A549 (cell line): ENCODE measurements around the gene DCLK1.

Experiments used
- CHD4 ChIP-seq: fragments of 200-600 bp; sonication (generic); IDR thresholded peaks from 2 replicates; pipeline ENCODE4 v1.6.1; 2016; ENCODE audit warnings: antibody characterized with exemption, mild to moderate bottlenecking, borderline replicate concordance
- EP300 ChIP-seq, 2 experiments: fragments of >200 bp; sonication (Bioruptor Twin); formaldehyde crosslinking; IDR thresholded peaks; 2 replicates in 1 of 2; 3 replicates in 1 of 2; pipeline ENCODE4 v1.6.1; 2016 to 2017
- ESRRA ChIP-seq: fragments of 150-350 bp; IDR thresholded peaks from 2 replicates; pipeline ENCODE4 v1.6.1; 2014; ENCODE audit warnings: mild to moderate bottlenecking, low read length, borderline replicate concordance
- HOXA7 ChIP-seq: fragments of 250-450 bp; sonication (Bioruptor Pico); IDR thresholded peaks from 2 replicates; pipeline ENCODE4 v1.5.0; 2020; ENCODE audit warnings: mild to moderate bottlenecking, moderate library complexity
- KDM5A ChIP-seq: fragments of 200-600 bp; sonication (generic); IDR thresholded peaks from 2 replicates; pipeline ENCODE4 v1.6.1; 2016; ENCODE audit warnings: antibody characterized with exemption, mild to moderate bottlenecking
- MYC ChIP-seq: IDR thresholded peaks from 2 replicates; pipeline ENCODE4 v1.6.1; 2012; ENCODE audit warnings: mild to moderate bottlenecking, inconsistent platforms, low read length, improper control_type of control experiment, borderline replicate concordance
- RAD21 ChIP-seq, 2 experiments: fragments of >200 bp in 1 of 2; sonication (Bioruptor Twin) in 1 of 2; formaldehyde crosslinking in 1 of 2; IDR thresholded peaks in 1 of 2; conservative IDR thresholded peaks in 1 of 2; 2 replicates in 1 of 2; 3 replicates in 1 of 2; pipeline ENCODE4 v1.6.1; 2012 to 2018; ENCODE audit warnings: inconsistent platforms in 1 of 2
- SMC3 ChIP-seq: fragments of >200 bp; sonication (Bioruptor Twin); formaldehyde crosslinking; IDR thresholded peaks from 3 replicates; pipeline ENCODE4 v1.6.1; 2018; ENCODE audit warnings: inconsistent platforms
- TF ChIP-seq, protein P1 (sequence below): fragments of >200 bp; sonication (Bioruptor Twin); formaldehyde crosslinking; IDR thresholded peaks from 3 replicates; pipeline ENCODE4 v1.5.1; 2016
- TF ChIP-seq, protein P2 (sequence below): fragments of 200-600 bp; sonication (generic); IDR thresholded peaks from 2 replicates; pipeline ENCODE4 v1.6.1; 2016; ENCODE audit warnings: antibody characterized with exemption, mild to moderate bottlenecking, moderate library complexity
- TF ChIP-seq, protein P3 (sequence below): fragments of 250-450 bp; sonication (Bioruptor Pico); IDR thresholded peaks from 2 replicates; pipeline ENCODE4 v1.5.0; 2021; ENCODE audit warnings: mild to moderate bottlenecking, moderate library complexity, borderline replicate concordance
- TF ChIP-seq, protein P4 (sequence below): IDR thresholded peaks from 2 replicates; pipeline ENCODE4 v1.6.1; 2012; ENCODE audit warnings: low read depth, borderline replicate concordance

DNA sequence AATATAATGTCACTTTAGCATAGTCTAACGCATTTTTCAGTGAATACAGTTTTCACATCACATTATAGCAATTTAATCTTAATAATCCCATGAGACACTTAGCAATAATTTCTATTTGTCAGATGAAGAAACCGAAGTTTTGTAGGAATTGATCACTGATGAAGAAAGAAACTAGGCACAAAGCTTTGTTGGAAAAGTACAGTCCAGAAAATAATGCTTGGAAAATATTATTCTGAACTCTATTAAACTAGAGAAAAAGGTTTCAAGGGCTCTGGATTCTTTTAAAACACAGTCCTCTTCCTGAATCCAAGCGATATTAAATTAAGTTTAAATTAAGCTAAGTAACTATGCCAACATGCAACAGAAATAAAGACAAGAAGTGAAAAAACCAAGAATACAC is 62.2 kb downstream of the DCLK1 start:
- TF ChIP-seq SMC3 (no peak), EP300 (IDR thresholded peaks at IDR 0.05) (no peak), ESRRA (no peak), HOXA7 (CRISPR knock-in tag) (no peak), RAD21 (conservative IDR thresholded peaks at IDR 0.05 in 1 of 2, IDR thresholded peaks at IDR 0.05 in 1 of 2) (no peak), MYC (no peak), KDM5A (no peak), CHD4 (no peak)
- TF ChIP-seq, protein P1, sequence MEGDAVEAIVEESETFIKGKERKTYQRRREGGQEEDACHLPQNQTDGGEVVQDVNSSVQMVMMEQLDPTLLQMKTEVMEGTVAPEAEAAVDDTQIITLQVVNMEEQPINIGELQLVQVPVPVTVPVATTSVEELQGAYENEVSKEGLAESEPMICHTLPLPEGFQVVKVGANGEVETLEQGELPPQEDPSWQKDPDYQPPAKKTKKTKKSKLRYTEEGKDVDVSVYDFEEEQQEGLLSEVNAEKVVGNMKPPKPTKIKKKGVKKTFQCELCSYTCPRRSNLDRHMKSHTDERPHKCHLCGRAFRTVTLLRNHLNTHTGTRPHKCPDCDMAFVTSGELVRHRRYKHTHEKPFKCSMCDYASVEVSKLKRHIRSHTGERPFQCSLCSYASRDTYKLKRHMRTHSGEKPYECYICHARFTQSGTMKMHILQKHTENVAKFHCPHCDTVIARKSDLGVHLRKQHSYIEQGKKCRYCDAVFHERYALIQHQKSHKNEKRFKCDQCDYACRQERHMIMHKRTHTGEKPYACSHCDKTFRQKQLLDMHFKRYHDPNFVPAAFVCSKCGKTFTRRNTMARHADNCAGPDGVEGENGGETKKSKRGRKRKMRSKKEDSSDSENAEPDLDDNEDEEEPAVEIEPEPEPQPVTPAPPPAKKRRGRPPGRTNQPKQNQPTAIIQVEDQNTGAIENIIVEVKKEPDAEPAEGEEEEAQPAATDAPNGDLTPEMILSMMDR: no peak
- TF ChIP-seq, protein P2, sequence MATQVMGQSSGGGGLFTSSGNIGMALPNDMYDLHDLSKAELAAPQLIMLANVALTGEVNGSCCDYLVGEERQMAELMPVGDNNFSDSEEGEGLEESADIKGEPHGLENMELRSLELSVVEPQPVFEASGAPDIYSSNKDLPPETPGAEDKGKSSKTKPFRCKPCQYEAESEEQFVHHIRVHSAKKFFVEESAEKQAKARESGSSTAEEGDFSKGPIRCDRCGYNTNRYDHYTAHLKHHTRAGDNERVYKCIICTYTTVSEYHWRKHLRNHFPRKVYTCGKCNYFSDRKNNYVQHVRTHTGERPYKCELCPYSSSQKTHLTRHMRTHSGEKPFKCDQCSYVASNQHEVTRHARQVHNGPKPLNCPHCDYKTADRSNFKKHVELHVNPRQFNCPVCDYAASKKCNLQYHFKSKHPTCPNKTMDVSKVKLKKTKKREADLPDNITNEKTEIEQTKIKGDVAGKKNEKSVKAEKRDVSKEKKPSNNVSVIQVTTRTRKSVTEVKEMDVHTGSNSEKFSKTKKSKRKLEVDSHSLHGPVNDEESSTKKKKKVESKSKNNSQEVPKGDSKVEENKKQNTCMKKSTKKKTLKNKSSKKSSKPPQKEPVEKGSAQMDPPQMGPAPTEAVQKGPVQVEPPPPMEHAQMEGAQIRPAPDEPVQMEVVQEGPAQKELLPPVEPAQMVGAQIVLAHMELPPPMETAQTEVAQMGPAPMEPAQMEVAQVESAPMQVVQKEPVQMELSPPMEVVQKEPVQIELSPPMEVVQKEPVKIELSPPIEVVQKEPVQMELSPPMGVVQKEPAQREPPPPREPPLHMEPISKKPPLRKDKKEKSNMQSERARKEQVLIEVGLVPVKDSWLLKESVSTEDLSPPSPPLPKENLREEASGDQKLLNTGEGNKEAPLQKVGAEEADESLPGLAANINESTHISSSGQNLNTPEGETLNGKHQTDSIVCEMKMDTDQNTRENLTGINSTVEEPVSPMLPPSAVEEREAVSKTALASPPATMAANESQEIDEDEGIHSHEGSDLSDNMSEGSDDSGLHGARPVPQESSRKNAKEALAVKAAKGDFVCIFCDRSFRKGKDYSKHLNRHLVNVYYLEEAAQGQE: no peak
- TF ChIP-seq, protein P3, sequence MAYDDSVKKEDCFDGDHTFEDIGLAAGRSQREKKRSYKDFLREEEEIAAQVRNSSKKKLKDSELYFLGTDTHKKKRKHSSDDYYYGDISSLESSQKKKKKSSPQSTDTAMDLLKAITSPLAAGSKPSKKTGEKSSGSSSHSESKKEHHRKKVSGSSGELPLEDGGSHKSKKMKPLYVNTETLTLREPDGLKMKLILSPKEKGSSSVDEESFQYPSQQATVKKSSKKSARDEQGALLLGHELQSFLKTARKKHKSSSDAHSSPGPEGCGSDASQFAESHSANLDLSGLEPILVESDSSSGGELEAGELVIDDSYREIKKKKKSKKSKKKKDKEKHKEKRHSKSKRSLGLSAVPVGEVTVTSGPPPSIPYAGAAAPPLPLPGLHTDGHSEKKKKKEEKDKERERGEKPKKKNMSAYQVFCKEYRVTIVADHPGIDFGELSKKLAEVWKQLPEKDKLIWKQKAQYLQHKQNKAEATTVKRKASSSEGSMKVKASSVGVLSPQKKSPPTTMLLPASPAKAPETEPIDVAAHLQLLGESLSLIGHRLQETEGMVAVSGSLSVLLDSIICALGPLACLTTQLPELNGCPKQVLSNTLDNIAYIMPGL: no peak
- TF ChIP-seq, protein P4, sequence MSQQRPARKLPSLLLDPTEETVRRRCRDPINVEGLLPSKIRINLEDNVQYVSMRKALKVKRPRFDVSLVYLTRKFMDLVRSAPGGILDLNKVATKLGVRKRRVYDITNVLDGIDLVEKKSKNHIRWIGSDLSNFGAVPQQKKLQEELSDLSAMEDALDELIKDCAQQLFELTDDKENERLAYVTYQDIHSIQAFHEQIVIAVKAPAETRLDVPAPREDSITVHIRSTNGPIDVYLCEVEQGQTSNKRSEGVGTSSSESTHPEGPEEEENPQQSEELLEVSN: no peak
